Ovary (tissue), 3 donors: Measurements from ENCODE around the gene TIAL1.

Source experiments
- CTCF ChIP-seq, 3 donors: fragments of 450-650 bp in 2 of 3; fragments of 200-600 bp in 1 of 3; IDR thresholded peaks; one replicate each; pipeline versions ENCODE4 v1.5.1 to v1.8.0; 2016 to 2022; ENCODE audit warnings: antibody characterized with exemption in 3 of 3, mild to moderate bottlenecking in 1 of 3
- EP300 ChIP-seq: sonication (generic); formaldehyde crosslinking; IDR thresholded peaks from one replicate; pipeline ENCODE4 v1.6.1; 2017; ENCODE audit warnings: antibody characterized with exemption
- POLR2A ChIP-seq: fragments of 450-650 bp; IDR thresholded peaks from one replicate; pipeline ENCODE4 v1.6.1; 2017; ENCODE audit warnings: antibody characterized with exemption, mild to moderate bottlenecking, moderate library complexity
- donor health status: DM: no; HTN: no; CAD: no.

DNA sequence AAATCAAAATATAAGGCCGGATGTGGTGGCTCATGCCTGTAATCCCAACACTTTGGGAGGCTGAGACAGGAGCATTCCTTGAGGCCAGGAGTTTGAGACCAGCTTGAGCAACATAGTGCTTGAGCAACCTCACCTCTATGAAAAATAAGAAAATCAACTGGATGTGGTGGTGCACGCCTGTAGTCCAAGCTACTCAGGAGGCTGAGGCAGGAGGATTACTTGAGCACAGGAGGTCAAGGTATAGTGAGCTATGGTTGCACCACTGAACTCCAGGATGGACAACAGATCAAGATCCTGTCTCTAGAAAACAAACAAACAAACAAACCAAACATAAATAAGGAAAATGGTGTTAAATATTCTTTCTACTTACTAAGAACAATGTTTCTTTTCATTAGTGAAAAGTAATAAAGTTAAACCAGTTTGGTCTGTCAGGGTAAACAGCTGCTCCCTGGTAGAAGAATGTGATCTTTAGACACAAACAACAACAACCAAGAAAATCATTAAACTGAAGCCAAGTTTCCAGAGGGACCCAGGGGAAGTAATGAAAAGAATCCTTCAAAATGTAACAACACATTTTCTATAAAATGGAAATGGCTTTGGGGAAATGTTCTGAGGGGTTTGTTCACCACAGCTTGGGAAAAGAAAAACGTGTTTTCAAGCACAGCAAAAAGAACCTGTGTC lies 36.9 kb upstream of the TIAL1 start:
- TF ChIP-seq CTCF (IDR thresholded peaks at IDR 0.05) (no peak), POLR2A (no peak), EP300 (no peak)
